Measurements from ENCODE around the gene GBP3. TPM values are rescaled to one million over a fixed set of nuclear protein-coding genes. Genes with fewer than 3 reads are reported as not detected.
"Not testable (repeated sequence)": the region's sequence is repeated elsewhere in the genome, so short reads cannot be mapped to it uniquely, and the experiment has no call there.

Gene GBP3
- polyA plus RNA-seq, 3 donors from 2014 or later, result 7.7 to 18.2 (median 8.3) TPM

- Mint-ChIP-seq H3K36me3 (peaks cover 28 to 49% (median 30%) of the 10 kb centered on the region in 3 donors), H3K27ac (peak overlapping the region in 4 of 6 donors; percentile 31 to 73 (median 50))
- not testable (repeated sequence) for H3K9me3 Mint-ChIP-seq; H3K4me3 Mint-ChIP-seq; H3K4me1 Mint-ChIP-seq; H3K27me3 Mint-ChIP-seq (ENCODE audit: low read depth in 3 of 3); DNase-seq
Measured at GRCh38 chr1:89049901-89050648, 27.4 kb upstream of the GBP3 start.

GRCh38 chr1:89049187-89049586 is 26.5 kb upstream of the GBP3 start:
- H3K36me3 Mint-ChIP-seq, result peaks cover 22 to 45% (median 30%) of the 10 kb centered on the region in 3 donors
- H3K4me1 Mint-ChIP-seq, result not testable (repeated sequence)

GRCh38 chr1:89047734-89048133 is 25.1 kb upstream of the GBP3 start:
- no peak for DNase-seq
- no peak overlapping the region for H3K4me3 Mint-ChIP-seq
- H3K9me3 Mint-ChIP-seq, result no peaks in the 10 kb centered on the region
- H3K4me1 Mint-ChIP-seq, result no peaks in the 10 kb centered on the region
- H3K27ac Mint-ChIP-seq, result peak overlapping the region in 1 of 6 donors; percentile 28
- peaks cover 0 to 1% (median 0%) of the 10 kb centered on the region in 3 donors for H3K27me3 Mint-ChIP-seq (ENCODE audit: low read depth in 3 of 3)
- peaks cover 14 to 36% (median 25%) of the 10 kb centered on the region in 3 donors for H3K36me3 Mint-ChIP-seq

More at GRCh38 chr1:89049187-89049586, 26.5 kb upstream of the GBP3 start:
- H3K27ac Mint-ChIP-seq; H3K9me3 Mint-ChIP-seq; H3K27me3 Mint-ChIP-seq (ENCODE audit: low read depth in 3 of 3); H3K4me3 Mint-ChIP-seq; DNase-seq: not testable (repeated sequence)

GRCh38 chr1:89046318-89047183 is 23.9 kb upstream of the GBP3 start:
- DNase-seq, H3K27ac Mint-ChIP-seq: not testable (repeated sequence)
- H3K36me3 Mint-ChIP-seq, result peaks cover 14 to 31% (median 24%) of the 10 kb centered on the region in 3 donors

GRCh38 chr1:89044970-89045721 is 22.5 kb upstream of the GBP3 start:
- Mint-ChIP-seq H3K27me3 (ENCODE audit: low read depth in 3 of 3) (peaks cover 0 to 1% (median 0%) of the 10 kb centered on the region in 3 donors), H3K27ac (no peak overlapping the region), H3K4me3 (no peak overlapping the region), H3K9me3 (no peaks in the 10 kb centered on the region), H3K36me3 (peaks cover 12 to 29% (median 18%) of the 10 kb centered on the region in 3 donors), H3K4me1 (peaks cover 2 to 12% of the 10 kb centered on the region in 2 donors)
- no peak for DNase-seq

More at GRCh38 chr1:89046318-89047183, 23.9 kb upstream of the GBP3 start:
- H3K27me3 Mint-ChIP-seq (ENCODE audit: low read depth in 3 of 3); H3K4me1 Mint-ChIP-seq; H3K9me3 Mint-ChIP-seq; H3K4me3 Mint-ChIP-seq: not testable (repeated sequence)

GRCh38 chr1:89043940-89044339 is 21.3 kb upstream of the GBP3 start:
- peaks cover 0 to 1% (median 0%) of the 10 kb centered on the region in 3 donors for H3K27me3 Mint-ChIP-seq (ENCODE audit: low read depth in 3 of 3)
- no peak overlapping the region for H3K4me3 Mint-ChIP-seq
- H3K36me3 Mint-ChIP-seq, result peaks cover 14 to 28% (median 22%) of the 10 kb centered on the region in 3 donors
- H3K9me3 Mint-ChIP-seq, result no peaks in the 10 kb centered on the region
- no peak for DNase-seq
- H3K4me1 Mint-ChIP-seq, result peaks cover 4 to 12% of the 10 kb centered on the region in 2 donors
- no peak overlapping the region for H3K27ac Mint-ChIP-seq

GRCh38 chr1:89042491-89042890 is 19.8 kb upstream of the GBP3 start:
- Mint-ChIP-seq H3K36me3 (peaks cover 10 to 29% (median 26%) of the 10 kb centered on the region in 3 donors), H3K4me1 (peaks cover 4 to 12% of the 10 kb centered on the region in 2 donors), H3K27me3 (ENCODE audit: low read depth in 3 of 3) (peaks cover 0 to 1% (median 0%) of the 10 kb centered on the region in 3 donors), H3K4me3 (no peak overlapping the region), H3K27ac (no peak overlapping the region), H3K9me3 (no peaks in the 10 kb centered on the region)
- DNase-seq, result no peak

GRCh38 chr1:89041721-89042120 is 19.1 kb upstream of the GBP3 start:
- DNase-seq, result no peak
- Mint-ChIP-seq H3K36me3 (peaks cover 14 to 33% (median 26%) of the 10 kb centered on the region in 3 donors), H3K9me3 (no peaks in the 10 kb centered on the region), H3K27me3 (ENCODE audit: low read depth in 3 of 3) (peaks cover 0 to 1% (median 0%) of the 10 kb centered on the region in 3 donors), H3K27ac (no peak overlapping the region), H3K4me1 (peaks cover 4 to 12% of the 10 kb centered on the region in 2 donors), H3K4me3 (no peak overlapping the region)

GRCh38 chr1:89041119-89041641 is 18.5 kb upstream of the GBP3 start:
- H3K36me3 Mint-ChIP-seq, result peaks cover 14 to 33% (median 26%) of the 10 kb centered on the region in 3 donors
- H3K4me1 Mint-ChIP-seq, result peaks cover 4 to 12% of the 10 kb centered on the region in 2 donors
- H3K27me3 Mint-ChIP-seq (ENCODE audit: low read depth in 3 of 3), result peaks cover 0 to 1% (median 0%) of the 10 kb centered on the region in 3 donors
- H3K27ac Mint-ChIP-seq, result peak overlapping the region in 1 of 6 donors; percentile 17
- DNase-seq, result no peak
- peak overlapping the region in 1 of 5 donors; percentile 0 for H3K4me3 Mint-ChIP-seq
- no peaks in the 10 kb centered on the region for H3K9me3 Mint-ChIP-seq

- Mint-ChIP-seq H3K27me3 (ENCODE audit: low read depth in 3 of 3) (peaks cover 0 to 1% (median 0%) of the 10 kb centered on the region in 3 donors), H3K4me1 (peaks cover 4 to 12% of the 10 kb centered on the region in 2 donors), H3K27ac (no peak overlapping the region), H3K9me3 (no peaks in the 10 kb centered on the region), H3K36me3 (peaks cover 14 to 33% (median 26%) of the 10 kb centered on the region in 3 donors), H3K4me3 (no peak overlapping the region)
- DNase-seq, result no peak
Measured at GRCh38 chr1:89040315-89040626, 17.6 kb upstream of the GBP3 start.

GRCh38 chr1:89037186-89037585 is 14.5 kb upstream of the GBP3 start:
- Mint-ChIP-seq H3K4me1 (peaks cover 4 to 12% of the 10 kb centered on the region in 2 donors), H3K4me3 (no peak overlapping the region), H3K9me3 (no peaks in the 10 kb centered on the region)

GRCh38 chr1:89035080-89035479 is 12.4 kb upstream of the GBP3 start:
- peaks cover 0 to 3% (median 0%) of the 10 kb centered on the region in 3 donors for H3K27me3 Mint-ChIP-seq (ENCODE audit: low read depth in 3 of 3)
- peaks cover 0 to 2% (median 0%) of the 10 kb centered on the region in 6 donors for H3K9me3 Mint-ChIP-seq
- DNase-seq, result no peak
- H3K4me3 Mint-ChIP-seq, result no peak overlapping the region
- H3K36me3 Mint-ChIP-seq, result peaks cover 17 to 29% (median 20%) of the 10 kb centered on the region in 3 donors
- H3K27ac Mint-ChIP-seq, result no peak overlapping the region
- peaks cover 0 to 1% of the 10 kb centered on the region in 2 donors for H3K4me1 Mint-ChIP-seq

More at GRCh38 chr1:89037186-89037585, 14.5 kb upstream of the GBP3 start:
- no peak overlapping the region for H3K27ac Mint-ChIP-seq
- H3K36me3 Mint-ChIP-seq, result peaks cover 17 to 28% (median 24%) of the 10 kb centered on the region in 3 donors
- peaks cover 0 to 3% (median 0%) of the 10 kb centered on the region in 3 donors for H3K27me3 Mint-ChIP-seq (ENCODE audit: low read depth in 3 of 3)
- DNase-seq, result no peak

GRCh38 chr1:89034004-89034403 is 11.3 kb upstream of the GBP3 start:
- H3K4me3 Mint-ChIP-seq; H3K27me3 Mint-ChIP-seq (ENCODE audit: low read depth in 3 of 3); H3K27ac Mint-ChIP-seq; DNase-seq; H3K4me1 Mint-ChIP-seq; H3K9me3 Mint-ChIP-seq: not testable (repeated sequence)
- H3K36me3 Mint-ChIP-seq, result peaks cover 11 to 20% (median 13%) of the 10 kb centered on the region in 3 donors

Measured in immature natural killer cell (primary cell).